SHP77 treated with DMSO at 0.1 percent for 48 hours (cell line): Measurements from ENCODE around the gene CHAD.
"Not testable (repeated sequence)": the region's sequence is repeated elsewhere in the genome, so short reads cannot be mapped to it uniquely, and the experiment has no call there.

Experiments used
- DNase-seq: peaks from one replicate; lab custom pipeline; 2025; lab: John Stamatoyannopoulos, UW

Gene CHAD

DNA sequence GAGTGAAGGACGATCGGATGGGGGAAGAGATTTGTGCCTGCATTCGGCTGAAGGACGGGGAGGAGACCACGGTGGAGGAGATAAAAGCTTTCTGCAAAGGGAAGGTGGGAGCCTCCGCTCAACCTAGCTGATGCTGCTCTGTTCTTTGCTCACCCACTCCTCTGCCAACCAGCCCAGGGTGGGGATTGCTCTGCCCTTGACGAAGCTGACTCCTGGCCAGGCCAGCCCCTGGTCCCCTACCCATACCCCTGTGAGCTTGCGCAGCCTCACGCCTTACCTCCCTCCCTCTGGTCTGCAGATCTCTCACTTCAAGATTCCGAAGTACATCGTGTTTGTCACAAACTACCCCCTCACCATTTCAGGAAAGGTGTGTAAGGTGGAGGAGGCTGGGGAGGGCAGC lies 5.2 kb upstream of the CHAD start:
- no peak for DNase-seq

- DNase-seq: not testable (repeated sequence)
Measured at GRCh38 chr17:50472761-50473161, 4.1 kb upstream of the CHAD start.

DNA sequence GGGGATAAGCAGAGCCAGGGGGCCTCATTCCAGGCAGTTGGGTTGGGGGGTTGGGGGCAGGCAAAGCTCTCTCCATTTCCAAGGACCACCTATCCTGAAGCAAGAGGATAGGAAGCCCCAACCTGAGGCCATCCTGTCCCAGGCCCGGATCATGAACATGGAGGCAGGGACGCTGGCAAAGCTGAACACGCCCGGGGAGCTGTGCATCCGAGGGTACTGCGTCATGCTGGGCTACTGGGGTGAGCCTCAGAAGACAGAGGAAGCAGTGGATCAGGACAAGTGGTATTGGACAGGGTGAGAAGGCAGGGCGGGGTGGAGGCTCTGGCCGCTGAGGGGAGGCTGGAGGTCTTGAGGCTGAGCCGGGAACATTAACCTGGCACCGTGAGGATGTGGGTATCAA lies 3.6 kb upstream of the CHAD start:
- DNase-seq: no peak

DNA sequence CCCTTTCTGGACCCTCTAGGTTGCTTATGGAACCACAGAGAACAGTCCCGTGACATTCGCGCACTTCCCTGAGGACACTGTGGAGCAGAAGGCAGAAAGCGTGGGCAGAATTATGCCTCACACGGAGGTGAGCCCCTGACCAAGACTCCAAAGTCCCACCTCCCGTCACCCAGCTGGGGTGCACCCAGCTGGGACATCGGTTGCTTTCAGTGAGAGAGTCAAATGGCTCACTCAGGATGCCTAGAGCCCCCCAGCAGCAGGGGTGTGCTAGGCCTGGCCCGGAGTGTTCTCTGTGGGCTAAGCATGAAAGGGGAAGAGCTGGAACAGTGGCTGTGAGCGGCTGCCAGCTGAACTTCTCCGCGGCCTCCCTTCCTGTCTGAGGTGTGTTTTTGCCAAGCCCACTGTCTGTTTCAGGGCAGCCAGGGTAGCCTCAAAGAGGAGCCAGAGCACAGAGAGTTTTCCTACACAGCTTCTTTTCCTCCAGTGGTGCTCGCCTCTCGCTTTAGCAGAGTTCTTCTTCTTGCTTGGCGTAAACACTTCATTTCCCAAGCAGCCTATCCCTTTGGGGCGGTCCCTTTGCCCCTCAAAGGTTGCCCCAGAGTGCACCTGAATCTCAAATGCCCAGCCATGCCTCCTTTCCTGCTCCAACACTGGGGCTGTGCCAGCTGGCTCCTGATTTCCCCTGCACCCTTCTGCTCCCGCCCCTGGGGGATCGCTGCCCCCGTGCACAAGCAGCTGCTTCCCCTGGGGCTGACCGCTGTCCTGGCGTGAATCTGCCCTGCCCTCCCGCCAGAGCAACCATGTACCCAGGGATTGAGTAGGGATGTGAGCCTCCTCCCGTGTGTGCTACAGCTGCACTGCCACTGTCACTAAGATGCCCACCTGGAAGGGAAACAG lies 2.6 kb upstream of the CHAD start:
- DNase-seq: no peak

GRCh38 chr17:50470426-50470825 lies 1.7 kb upstream of the CHAD start:
- DNase-seq: no peak

- DNase-seq: no peak
Measured at GRCh38 chr17:50469671-50470305, 1.1 kb upstream of the CHAD start.

DNA sequence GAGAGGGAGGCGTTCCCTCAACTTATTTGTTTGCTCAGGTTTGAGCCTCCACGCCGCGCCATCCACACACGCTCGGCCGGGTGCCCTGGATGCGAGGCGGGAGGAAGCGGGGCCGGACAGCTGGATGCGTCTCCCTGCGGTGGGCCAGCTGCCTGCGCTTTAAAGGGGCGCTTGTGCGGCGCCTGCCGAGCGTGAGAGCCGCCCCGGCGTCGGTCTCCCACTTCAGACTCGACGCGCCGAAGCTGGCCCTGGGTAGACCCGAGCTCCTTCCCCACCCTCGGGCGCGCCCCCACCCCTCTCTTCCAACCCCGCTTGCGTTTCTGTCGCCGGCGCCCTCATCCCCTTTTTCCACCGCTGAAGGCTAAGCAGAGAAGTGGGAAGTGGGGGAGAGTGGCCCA lies 527 bp upstream of the CHAD start:
- DNase-seq: no peak

GRCh38 chr17:50467855-50468303 lies 801 bp downstream of the CHAD start:
- no peak for DNase-seq

- DNase-seq: no peak
Measured at GRCh38 chr17:50467114-50467854, 1.4 kb downstream of the CHAD start.

GRCh38 chr17:50466371-50467113 lies 2.1 kb downstream of the CHAD start:
- no peak for DNase-seq

GRCh38 chr17:50465635-50466034 lies 3.0 kb downstream of the CHAD start:
- no peak for DNase-seq

DNA sequence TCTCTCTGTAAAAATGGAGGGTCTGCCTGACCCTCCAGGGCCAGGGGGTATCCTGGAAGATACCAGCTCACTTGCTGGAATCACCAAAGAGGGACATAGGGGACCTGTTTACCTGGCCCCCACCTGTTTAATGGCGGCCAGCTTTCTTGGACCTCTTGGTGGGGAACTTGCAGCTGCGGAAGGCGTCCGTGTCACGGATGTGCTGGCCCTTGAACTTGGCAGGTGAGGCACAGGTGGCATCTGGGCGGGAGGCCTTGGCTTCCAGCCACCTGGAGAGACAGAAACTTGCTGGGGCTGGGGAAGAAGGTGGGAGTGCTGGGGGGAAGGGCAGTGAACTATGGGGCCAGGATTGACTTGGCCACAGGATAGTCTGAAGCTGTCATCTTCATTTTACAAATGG lies 3.5 kb downstream of the CHAD start:
- no peak for DNase-seq

GRCh38 chr17:50464736-50465135 lies 3.9 kb downstream of the CHAD start:
- no peak for DNase-seq

- no peak for DNase-seq
Measured at GRCh38 chr17:50464121-50464520, 4.6 kb downstream of the CHAD start.

DNA sequence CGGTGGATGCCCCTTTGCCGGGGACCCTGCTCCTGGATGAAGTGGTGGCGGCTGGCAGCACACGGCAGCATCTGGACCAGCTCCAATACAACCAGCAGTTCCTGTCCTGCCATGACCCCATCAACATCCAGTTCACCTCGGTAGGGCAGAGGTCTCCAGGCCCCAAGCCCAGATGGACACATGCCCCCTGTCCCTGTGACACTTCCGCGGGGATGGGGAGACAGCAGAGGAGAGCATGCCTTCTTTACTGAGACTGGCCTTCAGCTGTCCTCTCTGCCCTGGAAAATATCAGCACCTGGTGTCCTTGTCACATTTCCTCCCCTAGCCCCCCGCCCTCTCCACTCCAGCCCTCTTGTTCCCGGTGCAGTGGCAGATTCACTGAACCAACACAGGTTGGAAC lies 6.2 kb downstream of the CHAD start:
- no peak for DNase-seq

DNA sequence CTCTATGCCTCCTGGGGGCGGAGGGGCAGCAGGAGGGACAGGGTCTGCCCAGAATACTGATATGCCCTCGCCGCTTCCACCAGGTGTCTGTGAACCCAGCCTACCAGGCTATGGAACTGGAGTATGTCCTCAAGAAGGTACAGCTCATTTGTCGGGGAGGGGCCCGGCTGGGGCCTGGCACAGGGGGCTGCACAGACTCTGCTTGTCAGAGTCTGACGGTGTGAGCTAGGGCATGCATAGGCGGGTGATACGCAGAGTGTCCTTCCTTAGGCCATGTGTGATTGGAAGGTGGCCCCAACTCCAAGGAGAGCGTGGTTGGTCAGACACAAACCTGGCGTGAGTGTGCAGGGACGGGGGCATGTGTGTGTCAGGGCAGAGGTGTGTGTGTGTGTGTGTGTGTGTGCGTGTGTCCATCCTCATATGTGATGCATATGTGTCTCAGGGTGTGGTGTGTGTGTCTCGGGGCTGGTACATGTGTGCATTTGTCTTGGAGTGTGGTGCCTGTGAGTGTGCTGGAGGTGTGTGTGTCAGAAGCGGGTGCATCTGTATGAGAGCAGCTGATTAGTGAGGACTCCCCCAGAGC lies 7.0 kb downstream of the CHAD start:
- DNase-seq: no peak

- DNase-seq: no peak
Measured at GRCh38 chr17:50460831-50461526, 7.7 kb downstream of the CHAD start.

- DNase-seq: no peak
Measured at GRCh38 chr17:50459756-50460155, 8.9 kb downstream of the CHAD start.

GRCh38 chr17:50458701-50459676 lies 9.7 kb downstream of the CHAD start:
- peak; percentile 20 for DNase-seq

- DNase-seq: no peak
Measured at GRCh38 chr17:50458270-50458669, 10.4 kb downstream of the CHAD start.
